ENCODE measurements around the gene FOXR2.

- TF ChIP-seq CTCF (conservative IDR thresholded peaks at IDR 0.05; ENCODE audit: low read length): no peak
- TF ChIP-seq EZH2phosphoT487 (IDR thresholded peaks at IDR 0.05; ENCODE audit: borderline replicate concordance): no peak
These were observed 3.7 kb upstream of the FOXR2 start for GRCh38 chrX:55619547-55619946.

Measured in Loucy (cell line).